Keratinocyte (primary cell): ENCODE measurements around the gene MIA3.

Experiments
- EZH2 ChIP-seq: IDR thresholded peaks from one replicate; pipeline ENCODE4 v1.6.1; 2012; ENCODE audit warnings: inconsistent platforms, mild to moderate bottlenecking, low read length, moderate library complexity
- TF ChIP-seq, protein P1 (sequence below), 3 experiments: IDR thresholded peaks in 1 of 3; conservative IDR thresholded peaks in 1 of 3; optimal IDR thresholded peaks in 1 of 3; 2 replicates in 2 of 3; 3 replicates in 1 of 3; pipeline versions ENCODE3 to v1.5.1; 2011; ENCODE audit warnings: low read length in 3 of 3, mild to moderate bottlenecking in 3 of 3, moderate library complexity in 2 of 3, control low read depth in 1 of 3, inconsistent platforms in 1 of 3; ENCODE audit not compliant: insufficient read depth in 2 of 3; ENCODE audit errors: extremely low read depth in 1 of 3

- no peak for TF ChIP-seq EZH2
- TF ChIP-seq, protein P1, sequence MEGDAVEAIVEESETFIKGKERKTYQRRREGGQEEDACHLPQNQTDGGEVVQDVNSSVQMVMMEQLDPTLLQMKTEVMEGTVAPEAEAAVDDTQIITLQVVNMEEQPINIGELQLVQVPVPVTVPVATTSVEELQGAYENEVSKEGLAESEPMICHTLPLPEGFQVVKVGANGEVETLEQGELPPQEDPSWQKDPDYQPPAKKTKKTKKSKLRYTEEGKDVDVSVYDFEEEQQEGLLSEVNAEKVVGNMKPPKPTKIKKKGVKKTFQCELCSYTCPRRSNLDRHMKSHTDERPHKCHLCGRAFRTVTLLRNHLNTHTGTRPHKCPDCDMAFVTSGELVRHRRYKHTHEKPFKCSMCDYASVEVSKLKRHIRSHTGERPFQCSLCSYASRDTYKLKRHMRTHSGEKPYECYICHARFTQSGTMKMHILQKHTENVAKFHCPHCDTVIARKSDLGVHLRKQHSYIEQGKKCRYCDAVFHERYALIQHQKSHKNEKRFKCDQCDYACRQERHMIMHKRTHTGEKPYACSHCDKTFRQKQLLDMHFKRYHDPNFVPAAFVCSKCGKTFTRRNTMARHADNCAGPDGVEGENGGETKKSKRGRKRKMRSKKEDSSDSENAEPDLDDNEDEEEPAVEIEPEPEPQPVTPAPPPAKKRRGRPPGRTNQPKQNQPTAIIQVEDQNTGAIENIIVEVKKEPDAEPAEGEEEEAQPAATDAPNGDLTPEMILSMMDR (optimal IDR thresholded peaks at IDR 0.05 in 1 of 3, IDR thresholded peaks at IDR 0.05 in 1 of 3, conservative IDR thresholded peaks at IDR 0.05 in 1 of 3; ENCODE audit: extremely low read depth in 1 of 3, insufficient read depth in 2 of 3, low read length in 3 of 3): no peak
Observed at GRCh38 chr1:222618880-222619596, 1.1 kb downstream of the MIA3 start.
